Measurements from ENCODE around the gene RASSF5.

GRCh38 chr1:206482611-206483010, 24.7 kb upstream of the RASSF5 start:
- TF ChIP-seq CREB1 (CRISPR knock-in tag; IDR thresholded peaks at IDR 0.05; ENCODE audit: low read depth) (no peak), CTCF (conservative IDR thresholded peaks at IDR 0.05; ENCODE audit: low read depth in 2 of 2) (no peak), EZH2phosphoT487 (IDR thresholded peaks at IDR 0.05; ENCODE audit: unreplicated experiment) (no peak), NANOG (IDR thresholded peaks at IDR 0.05; ENCODE audit: borderline replicate concordance) (no peak), EZH2 (IDR thresholded peaks at IDR 0.05; ENCODE audit: low read depth, unreplicated experiment) (no peak), ZNF114 (CRISPR knock-in tag; IDR thresholded peaks at IDR 0.05) (no peak), REST (IDR thresholded peaks at IDR 0.05; ENCODE audit: unreplicated experiment) (no peak)
